Gastroesophageal sphincter (tissue), 3 donors: ENCODE results near the gene BATF3.
A peak's percentile ranks its signal among the peaks of the same experiment; 100 is the strongest.

Source experiments
- CTCF ChIP-seq, 4 experiments: fragments of 200-600 bp in 2 of 4; fragments of 450-650 bp in 2 of 4; sonication (generic) in 1 of 4; IDR thresholded peaks; one replicate each; pipeline ENCODE4 v1.5.1; 2017 to 2019; ENCODE audit warnings: antibody characterized with exemption in 4 of 4, mild to moderate bottlenecking in 2 of 4, moderate library complexity in 2 of 4
- POLR2A ChIP-seq, 2 donors: fragments of 450-650 bp; IDR thresholded peaks; one replicate each; pipeline ENCODE4 v1.6.1; 2017; ENCODE audit warnings: antibody characterized with exemption in 2 of 2, mild to moderate bottlenecking in 2 of 2, moderate library complexity in 1 of 2

GRCh38 chr1:212699104-212699624 is 476 bp downstream of the BATF3 start:
- peak in 3 of 4 experiments; percentile 42 to 63 (median 58) for TF ChIP-seq CTCF (IDR thresholded peaks at IDR 0.05)
- no peak for TF ChIP-seq POLR2A (IDR thresholded peaks at IDR 0.05)
